Measurements from ENCODE around the gene RPA1.

RPA1 gene

DNA sequence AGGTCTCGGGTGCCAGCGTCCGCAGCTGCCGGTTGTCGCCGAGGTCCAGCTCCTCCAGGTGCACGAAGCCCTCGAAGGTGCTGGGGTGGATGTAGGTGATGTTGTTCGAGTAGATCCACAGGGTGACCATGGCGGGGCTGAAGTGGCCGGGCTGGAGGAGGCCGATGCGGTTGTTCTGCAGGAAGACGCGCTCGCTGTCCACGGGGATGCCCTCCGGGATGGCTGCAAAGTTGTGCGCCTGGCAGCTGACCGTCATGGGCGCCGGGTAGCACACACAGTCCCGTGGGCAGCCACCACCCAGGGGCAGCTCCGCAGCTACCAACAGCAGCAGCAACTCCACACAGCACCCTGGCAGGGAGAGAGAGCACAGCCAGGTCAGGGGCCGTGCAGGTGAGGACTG, 107.7 kb downstream of the RPA1 start:
- DNase-seq (ENCODE audit: low spot score), result no peak

DNA sequence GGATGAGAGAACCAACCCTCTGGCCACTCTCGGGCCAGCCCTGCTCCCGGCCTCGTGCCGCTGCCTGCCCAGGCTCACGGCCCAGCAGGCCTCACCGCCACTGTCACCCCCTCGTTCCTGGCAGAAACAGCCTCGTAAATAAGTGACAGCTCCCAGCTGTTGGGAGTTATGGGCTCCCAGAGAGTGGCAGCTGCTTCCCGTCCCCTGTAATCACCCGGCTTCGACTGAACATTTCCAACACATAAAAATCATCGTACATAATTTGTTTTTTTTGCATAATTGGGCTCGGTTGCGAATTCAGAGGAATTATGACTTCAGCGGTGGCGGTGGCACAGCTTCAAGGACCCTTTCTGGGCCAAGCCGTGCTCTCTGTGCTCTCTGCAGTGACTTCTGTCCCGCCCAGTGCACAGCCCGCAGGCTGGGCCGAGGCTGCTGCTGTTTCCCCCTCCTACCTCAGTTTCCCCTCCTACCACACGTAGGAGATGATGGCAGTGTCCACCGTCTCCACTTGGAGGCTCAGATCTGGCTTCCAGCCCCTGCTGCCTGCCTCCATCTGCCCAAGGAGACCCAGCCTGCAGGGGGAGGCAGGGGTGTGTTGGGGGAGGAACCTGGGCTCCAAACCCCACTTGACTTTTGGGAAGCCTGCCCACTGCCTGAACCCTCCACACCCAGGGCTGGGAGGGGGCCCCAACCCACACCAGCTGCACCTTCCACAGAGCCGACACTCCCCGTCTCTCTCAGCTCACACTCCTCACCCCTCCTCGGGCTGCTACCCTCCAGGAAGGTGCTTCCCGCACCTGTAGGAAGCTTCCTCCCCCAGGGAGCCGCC, 110.4 kb downstream of the RPA1 start:
- TF ChIP-seq, protein P1, sequence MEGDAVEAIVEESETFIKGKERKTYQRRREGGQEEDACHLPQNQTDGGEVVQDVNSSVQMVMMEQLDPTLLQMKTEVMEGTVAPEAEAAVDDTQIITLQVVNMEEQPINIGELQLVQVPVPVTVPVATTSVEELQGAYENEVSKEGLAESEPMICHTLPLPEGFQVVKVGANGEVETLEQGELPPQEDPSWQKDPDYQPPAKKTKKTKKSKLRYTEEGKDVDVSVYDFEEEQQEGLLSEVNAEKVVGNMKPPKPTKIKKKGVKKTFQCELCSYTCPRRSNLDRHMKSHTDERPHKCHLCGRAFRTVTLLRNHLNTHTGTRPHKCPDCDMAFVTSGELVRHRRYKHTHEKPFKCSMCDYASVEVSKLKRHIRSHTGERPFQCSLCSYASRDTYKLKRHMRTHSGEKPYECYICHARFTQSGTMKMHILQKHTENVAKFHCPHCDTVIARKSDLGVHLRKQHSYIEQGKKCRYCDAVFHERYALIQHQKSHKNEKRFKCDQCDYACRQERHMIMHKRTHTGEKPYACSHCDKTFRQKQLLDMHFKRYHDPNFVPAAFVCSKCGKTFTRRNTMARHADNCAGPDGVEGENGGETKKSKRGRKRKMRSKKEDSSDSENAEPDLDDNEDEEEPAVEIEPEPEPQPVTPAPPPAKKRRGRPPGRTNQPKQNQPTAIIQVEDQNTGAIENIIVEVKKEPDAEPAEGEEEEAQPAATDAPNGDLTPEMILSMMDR (IDR thresholded peaks at IDR 0.05; ENCODE audit: extremely low read depth, missing control alignments), result no peak
- no peak for DNase-seq (ENCODE audit: low spot score)

More for the DNA sequence above, 107.7 kb downstream of the RPA1 start:
- TF ChIP-seq, protein P1 (IDR thresholded peaks at IDR 0.05; ENCODE audit: extremely low read depth, missing control alignments), result no peak

DNA sequence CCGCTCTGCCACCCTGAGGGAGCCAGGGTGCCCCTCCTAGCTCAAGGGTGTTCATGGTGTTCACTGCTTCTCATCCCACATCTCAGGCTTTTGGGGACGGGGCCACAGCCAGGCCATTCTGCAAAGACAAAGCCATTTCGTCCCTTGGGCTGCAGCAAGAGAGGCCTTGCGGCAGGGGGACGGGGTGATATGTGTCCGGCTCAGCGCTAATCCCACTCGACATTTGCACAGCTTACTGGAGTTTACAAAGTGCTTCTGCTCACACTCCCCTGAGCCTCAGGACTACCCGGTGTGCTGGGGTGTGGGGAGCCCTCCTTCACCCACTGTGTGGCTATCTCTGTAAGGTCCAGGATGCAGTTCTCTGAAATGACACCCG, 111.0 kb downstream of the RPA1 start:
- TF ChIP-seq, protein P1 (IDR thresholded peaks at IDR 0.05; ENCODE audit: extremely low read depth, missing control alignments), result no peak
- no peak for DNase-seq (ENCODE audit: low spot score)

DNA sequence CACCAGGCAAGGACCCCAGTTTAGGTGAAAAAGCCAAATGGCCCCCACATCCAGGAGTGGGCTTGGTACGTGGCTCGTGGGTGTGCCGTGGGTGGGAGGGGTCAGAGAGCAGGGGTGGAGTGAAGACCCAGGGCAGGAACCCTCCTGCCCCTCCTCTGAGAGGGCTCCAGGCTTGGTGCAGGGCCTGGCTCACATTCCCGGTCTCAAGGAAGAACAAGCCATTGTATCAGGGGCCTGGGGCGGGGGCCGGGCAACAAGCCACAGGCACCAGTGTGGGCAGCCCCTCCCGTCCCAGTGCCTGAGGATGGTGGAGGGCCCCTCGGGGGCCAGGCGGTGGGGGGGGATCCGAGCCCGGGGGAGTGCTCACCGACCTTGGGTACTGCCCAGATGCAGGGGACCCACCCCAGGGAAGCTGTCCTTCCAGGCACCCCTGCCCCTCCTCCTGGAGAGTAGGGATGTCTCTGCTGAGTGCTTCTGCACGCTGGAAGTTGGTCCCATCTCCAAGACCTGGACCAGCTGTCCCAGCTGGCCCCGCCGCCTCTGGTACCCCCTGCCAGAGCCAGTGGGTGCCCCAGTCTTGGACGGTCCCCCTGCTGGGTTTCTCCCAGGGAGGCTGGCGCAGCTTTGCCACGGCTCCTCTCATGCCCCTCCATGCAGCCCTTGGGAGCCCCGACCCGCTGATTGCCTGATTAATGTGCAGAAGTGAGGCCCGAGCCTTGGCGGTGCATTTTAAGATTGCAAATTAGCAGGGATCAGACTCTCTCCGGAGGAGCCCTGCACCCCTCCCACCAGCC, 111.7 kb downstream of the RPA1 start:
- no peak for DNase-seq (ENCODE audit: low spot score)
- TF ChIP-seq, protein P1 (IDR thresholded peaks at IDR 0.05; ENCODE audit: extremely low read depth, missing control alignments), result no peak

DNA sequence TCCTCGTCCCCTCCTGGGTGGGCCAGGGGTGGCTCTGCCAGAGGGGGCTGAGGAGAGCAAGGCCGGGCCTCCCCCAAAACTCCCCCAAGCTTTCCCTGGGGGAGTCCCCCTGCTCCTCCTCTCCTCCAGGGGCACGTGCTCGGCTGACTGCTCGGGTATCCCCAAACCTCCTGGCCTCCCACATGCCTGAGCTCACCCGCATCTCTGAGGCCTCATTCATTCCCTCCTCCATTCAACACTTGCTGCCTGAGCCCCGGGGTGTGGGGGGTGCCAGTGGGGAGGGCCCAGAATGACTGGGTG, 112.2 kb downstream of the RPA1 start:
- DNase-seq (ENCODE audit: low spot score), result no peak
- TF ChIP-seq, protein P1 (IDR thresholded peaks at IDR 0.05; ENCODE audit: extremely low read depth, missing control alignments), result no peak

DNA sequence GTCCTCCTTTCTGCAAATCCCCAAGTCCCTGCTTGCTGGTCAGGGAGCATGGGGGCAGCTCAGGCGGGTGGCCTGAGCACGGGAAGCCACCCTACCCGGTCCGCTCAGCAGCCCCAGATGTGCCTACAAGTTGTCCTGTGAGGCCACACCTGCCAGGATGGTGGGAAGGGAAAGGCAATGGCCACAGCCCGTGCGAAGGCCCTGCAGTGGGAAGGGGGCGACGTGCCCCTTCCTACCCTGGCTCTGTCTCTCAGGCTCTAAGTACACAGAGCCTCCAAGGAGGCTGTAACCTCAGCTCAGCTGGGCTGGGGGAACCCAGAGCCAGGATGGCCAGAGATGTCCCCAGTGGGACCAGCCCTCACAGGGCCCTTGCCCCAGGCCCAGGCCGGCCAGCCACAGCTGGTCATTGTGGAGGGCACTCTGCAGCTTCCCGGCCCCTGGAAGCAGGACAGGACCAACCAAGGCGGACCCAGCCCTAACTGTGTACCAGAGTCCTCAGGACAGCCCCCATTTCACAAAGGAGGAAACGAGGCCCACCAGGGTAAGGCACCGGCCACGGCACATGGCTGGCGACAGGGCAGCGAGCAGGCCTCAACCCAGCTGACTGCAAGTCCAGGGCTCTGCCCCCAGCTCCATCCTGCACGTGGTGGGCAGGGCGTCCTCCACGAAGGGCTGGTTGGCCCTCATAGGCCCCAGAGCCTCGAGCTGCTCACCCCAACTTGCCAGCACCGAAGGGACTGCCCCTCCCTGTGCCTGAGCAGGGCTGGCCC, 113.0 kb downstream of the RPA1 start:
- TF ChIP-seq, protein P1 (IDR thresholded peaks at IDR 0.05; ENCODE audit: extremely low read depth, missing control alignments), result no peak
- DNase-seq (ENCODE audit: low spot score), result no peak

DNA sequence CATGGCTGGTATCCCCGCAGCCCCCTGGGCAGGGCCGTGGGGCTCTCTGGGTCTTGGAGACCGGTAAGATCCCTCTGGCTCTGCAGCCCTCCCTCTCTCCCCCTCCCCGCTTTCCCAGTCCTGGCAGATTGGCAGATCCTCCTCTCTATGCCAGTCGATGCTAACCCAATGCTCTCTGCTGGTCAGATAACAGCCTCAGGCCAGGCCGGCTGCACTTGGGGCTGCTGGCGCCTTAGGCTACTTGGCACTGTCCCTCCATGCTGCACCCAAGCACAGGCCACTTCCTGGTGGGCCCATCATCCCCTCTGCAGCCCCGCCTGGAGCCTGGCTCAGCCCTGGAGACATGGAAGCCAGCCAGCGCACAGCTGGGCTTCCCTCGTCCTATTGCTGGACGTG, 113.6 kb downstream of the RPA1 start:
- no peak for DNase-seq (ENCODE audit: low spot score)
- TF ChIP-seq, protein P1 (IDR thresholded peaks at IDR 0.05; ENCODE audit: extremely low read depth, missing control alignments), result no peak

Measured in GM20000 (cell line).